Stimulated activated CD8-positive, alpha-beta memory T cell treated with anti-CD3 and anti-CD28 coated beads, Interleukin-4, amount 100 ng/mL, for 4 hours (primary cell): ENCODE measurements around the gene PLA2G4F.

Experiments used
- DNase-seq, 2 donors: peaks; one replicate each; pipeline ENCODE4 v3.0.0-alpha.2; 2020; ENCODE audit warnings: low read depth in 2 of 2, low spot score in 1 of 2

Gene PLA2G4F

DNA sequence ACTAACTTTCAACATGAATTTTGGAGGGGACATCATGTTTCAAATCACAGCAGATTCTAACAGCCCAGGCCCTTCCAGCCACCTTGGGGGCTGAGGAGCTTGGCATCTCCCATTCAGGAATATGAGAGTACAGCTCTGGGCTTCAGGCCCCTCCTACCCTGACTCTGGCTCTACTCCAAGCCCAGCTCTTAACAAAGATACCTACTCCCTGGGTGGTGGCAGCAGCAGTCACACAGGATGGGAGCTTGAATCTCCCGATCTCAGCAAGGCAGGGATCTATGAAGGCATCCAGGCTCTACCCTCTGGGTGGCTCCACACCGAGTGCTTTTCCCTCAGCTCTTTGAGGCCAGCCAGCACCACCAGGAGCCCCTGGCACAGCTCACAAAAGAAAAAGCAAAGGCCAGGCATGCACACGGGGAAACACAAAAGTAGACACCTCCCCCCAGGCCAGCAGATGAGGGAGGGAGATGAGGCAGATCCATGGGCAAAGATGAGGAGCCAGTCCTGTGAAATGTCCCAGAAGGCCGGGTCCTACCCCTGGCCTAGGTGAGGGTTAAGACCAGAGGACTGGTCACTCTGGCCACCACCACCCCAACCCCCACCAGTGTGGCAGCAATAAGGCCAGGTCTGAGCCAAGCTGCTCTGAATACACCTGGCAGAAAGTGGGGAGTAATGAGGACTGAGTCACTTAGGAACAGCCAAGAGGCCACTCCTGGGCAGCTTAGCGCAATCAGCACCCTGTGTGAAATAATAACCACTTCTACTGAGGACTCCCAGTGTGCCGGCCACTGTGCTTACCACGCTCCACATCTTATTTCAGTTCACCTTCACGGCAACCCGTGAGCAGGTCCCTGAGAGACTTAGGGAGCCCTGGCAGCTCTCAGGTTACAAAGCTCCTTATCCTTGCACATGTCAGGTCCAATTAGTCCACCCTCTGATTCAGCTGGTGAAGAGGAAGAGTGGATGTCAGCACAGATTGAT lies 24.3 kb downstream of the PLA2G4F start:
- DNase-seq: no peak

DNA sequence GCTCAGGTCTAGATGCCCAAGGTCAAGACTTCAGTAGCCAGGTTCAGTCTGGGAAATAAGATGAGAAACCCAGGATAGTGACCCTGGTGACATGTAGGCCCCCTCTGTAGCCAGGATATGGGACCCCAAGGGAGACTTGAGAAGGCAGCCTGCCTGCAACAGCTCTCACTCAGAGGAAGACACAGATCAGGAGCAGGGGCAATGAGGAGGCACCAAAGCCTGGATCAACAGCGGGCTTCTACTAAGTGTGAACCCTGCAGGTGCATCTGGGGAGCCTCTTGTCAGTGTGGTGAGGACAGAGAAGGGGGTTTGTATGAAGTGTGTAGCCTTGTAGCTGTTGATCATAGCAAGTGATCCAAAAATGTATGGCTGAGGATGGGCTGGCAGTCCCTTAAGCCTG lies 25.4 kb downstream of the PLA2G4F start:
- no peak for DNase-seq

DNA sequence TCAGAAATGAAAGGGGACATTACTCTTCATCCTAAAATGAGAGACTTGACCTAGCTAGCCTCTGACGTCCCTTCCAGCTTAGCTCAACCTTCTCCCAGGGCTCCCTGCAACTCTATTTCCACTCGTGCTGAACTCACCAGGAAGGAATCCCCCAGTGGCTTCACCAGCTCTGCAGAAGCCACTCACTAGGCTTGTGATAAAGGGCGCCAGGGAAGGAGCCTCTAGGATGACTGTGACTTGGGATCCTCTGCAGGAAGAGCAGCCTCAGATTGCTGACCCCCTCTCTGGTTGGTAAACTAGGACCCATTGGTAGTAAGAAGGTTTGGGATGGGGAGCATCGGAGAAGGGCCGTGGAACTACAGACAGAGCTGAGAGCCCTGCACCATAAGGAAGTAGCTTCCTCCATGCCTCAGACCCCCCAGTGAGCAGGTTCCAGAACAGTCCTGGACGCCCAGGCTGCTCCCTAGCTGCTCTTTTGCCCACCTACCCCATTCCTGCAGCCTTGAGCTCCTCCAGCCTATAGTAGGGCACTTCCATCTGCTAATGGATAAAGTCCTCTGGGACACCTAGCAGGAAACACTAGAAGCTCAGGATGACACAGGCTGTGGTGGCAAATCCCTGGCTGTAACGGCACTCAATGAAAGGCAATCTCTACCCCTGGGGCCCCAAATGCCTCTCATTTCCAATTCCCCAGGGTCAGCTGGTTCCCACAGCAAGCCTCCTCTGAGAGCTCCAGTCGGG lies 26.0 kb downstream of the PLA2G4F start:
- DNase-seq: no peak

DNA sequence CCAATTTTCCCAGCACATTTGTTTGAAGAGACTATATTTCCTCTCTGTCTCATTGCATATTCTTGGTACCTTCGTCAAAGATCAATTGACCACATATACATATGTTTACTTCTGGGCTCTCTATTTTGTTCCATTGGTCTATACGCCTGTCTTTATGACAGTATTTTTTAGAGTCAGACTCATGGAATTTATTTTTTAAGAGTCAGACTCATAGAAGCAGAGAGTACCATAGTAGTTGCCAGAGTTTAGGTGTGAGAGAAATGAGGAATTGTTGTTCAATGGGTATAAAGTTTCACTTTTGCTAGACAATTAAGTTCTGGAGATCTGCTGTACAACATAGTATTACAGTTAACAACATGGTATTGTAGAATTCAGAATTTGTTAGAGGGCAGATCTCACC lies 27.1 kb downstream of the PLA2G4F start:
- no peak for DNase-seq

DNA sequence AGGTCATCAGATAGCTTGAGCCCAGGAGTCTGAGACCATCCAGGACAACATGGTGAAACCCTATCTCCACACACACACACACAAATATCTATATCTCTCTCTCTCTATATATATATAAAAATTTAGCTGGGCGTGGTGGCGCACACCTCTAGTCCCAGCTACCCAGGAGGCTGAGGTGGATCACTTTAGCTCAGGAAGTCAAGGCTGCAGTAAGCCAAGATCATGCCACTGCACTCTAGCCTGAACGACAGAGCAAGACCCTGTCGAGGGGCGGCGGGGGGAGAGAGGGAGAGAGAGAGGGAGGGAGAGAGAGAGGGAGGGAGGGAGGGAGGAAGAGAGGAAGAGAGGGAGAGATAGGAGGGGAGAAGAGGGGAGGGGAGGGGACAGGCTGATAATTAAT lies 28.0 kb downstream of the PLA2G4F start:
- DNase-seq: no peak

DNA sequence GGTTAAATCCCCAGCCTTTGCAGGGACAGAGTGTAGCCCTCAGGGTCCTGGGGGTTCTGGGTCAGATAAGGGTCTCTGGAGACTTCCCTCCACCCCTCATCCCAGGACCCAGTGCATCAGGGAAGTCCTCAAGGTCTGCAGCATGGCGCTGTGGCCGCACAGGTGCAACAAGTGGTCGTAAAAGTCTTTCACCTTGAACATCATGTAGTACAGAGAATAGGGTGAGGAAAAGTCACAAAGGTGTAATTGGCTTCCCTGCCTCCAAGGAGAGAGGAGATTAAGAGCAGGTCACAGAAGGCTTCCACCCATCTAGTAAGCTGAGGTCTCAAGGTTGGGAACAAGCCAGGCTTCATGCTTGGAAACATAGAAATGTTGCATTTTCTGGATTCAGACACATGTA lies 32.9 kb downstream of the PLA2G4F start:
- DNase-seq: no peak

DNA sequence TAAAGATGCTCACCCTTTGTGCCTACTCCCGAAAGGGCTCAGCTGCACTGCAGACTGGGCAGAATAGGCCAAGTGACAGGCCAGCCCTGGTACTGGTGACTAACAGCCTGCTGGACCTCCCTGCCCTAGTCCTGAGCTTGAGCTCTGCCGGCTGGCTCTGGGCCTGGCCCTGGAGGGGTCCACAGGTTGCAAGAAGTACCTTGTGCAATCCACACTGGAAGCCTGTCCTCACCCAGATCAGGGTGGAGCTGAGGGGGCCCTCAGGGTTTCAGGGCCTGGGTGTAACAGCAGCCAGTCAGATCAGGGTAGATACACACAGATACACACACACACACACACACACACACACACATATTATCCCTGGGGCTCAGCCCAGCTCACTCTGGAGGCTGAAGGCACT lies 34.8 kb downstream of the PLA2G4F start:
- DNase-seq: no peak

DNA sequence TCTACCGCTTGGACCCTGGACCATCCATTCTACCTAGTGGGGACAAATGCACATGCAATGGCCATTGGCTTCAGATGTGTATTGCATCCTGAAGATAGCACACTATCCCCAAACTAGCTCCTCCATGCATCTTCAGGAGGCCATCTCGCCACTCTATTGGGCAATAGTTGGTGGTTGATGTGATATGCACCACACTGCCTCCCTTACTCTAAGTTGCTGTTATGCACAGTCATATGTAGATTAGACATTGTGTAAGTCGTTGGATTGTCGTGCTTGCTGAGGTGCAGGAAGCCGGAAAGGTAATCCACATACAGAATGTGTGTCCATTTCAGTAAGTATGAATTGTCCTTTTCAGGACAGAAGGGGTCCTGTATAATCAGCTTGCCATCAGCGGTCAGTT lies 35.4 kb downstream of the PLA2G4F start:
- DNase-seq: no peak

DNA sequence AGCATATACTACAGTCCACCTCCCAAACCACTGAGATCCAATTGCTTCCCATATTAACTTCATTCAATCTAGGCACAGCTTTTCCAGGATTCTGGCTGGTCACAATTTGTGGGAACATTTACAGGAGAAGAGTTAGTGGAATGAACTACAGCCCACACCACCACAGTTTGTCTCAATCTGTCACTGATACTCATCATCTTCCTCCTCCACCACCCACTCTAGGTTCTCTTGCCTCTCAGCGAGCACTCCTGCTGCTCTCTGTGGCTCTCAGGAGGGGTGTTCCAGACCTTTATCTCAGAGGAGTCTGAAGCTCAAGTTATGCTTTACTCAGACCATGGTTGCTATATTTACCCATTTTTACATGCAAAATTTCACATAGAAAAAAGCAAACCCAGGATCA lies 36.2 kb downstream of the PLA2G4F start:
- DNase-seq: no peak

DNA sequence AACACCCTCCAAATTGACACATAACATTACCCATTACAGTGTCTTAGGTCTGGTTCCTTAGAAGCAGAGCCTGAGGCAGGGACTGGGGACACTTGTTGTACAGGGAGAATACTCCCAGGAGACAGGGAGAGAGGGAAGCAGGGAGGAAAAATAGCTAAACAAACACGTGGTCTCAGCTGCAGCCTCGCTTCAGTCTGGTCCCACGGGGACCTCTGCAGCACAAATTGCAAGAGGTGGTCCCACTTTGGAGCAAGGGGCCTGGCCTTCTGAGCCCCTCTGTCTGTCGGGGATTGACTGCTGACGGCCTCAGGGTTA lies 37.0 kb downstream of the PLA2G4F start:
- no peak for DNase-seq

DNA sequence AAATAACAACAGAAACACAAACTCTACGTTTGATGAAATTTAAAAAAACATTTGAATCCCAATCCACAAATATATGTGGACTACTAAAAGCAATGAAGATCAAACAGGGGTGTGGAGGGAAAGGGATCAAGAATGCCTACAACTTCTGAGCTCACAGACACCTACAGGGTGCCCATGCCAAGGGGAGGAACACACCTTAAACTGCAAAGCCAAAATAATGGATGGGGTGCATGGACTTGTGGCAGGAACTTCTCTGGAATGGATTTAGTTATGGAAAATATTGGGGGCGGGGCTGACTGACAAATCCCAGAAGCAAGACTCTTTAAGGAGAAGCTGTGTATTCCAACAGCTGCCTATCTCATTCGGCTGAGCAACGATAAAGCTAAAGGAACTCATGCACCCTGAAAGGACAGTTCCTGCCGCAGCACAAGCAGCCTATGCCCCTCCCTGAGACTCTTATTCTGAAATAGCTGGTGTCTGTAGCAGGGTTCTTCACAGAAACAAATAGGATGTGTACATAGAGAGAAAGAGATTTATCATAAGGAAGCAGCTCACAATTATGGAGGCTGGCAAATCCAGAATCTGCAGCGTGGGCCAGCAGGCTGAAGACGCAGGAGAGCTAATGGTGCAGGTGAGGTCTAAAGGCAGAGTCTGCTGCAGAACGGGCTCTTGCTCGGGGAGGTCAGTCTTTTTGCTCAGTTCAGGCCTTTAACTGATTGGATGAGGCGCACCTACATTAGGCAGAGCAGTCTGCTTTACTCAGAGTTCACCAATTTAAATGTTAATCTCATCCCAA lies 37.6 kb downstream of the PLA2G4F start:
- no peak for DNase-seq

DNA sequence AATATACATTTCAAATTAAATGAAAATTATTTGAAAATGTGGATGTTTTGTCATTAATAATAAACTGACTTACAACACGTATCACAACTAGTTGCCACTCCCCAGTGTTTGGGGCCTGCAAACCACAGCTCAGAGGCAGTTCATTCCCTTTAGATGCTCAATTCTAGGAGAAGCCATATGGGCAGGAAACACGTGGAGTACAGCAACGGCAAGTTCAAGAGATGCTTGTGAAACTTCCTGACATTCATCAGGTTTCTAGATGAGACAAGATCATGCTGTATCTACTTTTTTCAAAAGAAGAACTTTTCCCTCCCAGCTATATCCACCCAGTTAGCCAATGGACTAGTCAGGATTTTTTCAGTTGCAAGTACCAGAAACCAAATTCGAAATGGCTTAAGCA lies 44.5 kb downstream of the PLA2G4F start:
- DNase-seq: no peak

DNA sequence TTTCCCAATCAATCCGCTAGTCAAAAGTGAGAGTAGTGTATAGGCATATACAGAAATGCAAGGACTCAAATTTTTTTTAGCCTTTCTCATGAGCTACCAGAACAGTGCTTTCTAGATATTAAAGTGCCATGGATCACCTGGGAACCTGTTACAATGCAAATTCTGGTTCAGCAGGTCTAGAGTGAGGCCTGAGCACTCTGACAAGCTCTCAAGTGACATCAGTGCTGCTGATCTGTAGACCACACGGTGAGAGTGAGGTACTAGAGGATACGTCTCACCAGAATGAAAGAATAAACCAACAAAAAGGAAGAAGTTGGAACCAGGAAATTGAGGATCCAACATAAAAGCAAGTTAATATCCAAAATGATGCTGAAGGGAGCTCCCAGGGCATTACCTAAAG lies 46.1 kb downstream of the PLA2G4F start:
- no peak for DNase-seq

DNA sequence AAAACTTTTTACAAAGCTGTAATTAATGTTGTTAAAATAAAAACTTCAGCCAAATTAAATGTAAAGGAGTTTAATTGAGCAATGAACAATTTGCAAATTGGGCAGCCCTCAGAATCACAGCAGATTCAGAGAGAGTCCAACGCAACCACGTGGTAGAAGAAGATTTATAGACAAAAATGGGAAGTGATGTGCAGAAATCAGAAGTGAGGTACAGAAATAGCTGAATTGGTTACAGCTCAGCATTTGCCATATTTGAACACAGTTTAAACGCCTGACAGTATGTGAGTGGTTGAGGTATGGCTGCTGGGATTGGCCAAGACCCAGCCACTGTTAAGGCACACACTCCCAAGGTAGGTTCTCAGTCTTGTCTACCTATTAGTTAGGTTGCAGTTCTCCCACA lies 47.6 kb downstream of the PLA2G4F start:
- DNase-seq: no peak

DNA sequence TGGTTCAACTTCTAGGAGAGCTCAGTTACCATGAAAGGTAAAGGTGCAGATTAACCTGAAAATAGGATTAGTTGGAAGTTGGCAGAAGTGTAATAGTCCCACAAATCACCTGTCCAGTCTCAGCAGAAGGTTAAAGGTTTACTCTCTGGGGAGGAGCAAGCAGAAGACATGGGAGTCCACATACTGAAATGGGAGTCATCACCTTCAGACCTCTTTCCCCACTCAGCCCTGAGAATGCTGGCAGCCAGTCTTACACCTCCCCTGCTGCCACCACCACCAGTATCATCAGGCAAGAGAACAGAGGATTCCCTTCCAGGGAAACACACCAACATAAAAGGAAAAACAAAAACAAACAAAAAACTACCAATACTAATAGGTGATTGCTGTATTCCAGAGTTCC lies 48.2 kb downstream of the PLA2G4F start:
- DNase-seq: no peak

DNA sequence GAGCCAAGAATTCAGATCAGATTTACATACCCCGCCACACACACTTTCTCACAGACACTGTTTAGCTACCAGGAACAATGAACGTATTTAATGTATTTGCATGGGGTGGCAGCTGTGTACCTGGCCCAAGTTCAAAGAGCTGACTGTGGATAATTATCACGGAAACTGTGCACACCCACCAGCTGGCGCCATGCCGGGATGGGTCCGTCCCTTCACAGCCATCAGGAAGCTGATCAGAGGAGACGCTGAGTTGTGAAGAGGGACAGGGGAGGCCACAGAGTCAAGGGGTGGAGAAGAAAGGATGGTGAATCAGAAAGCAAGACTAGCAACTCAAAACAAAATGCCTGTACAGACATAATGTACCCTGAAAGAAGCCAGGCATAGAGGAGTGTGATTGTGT lies 49.0 kb downstream of the PLA2G4F start:
- no peak for DNase-seq

DNA sequence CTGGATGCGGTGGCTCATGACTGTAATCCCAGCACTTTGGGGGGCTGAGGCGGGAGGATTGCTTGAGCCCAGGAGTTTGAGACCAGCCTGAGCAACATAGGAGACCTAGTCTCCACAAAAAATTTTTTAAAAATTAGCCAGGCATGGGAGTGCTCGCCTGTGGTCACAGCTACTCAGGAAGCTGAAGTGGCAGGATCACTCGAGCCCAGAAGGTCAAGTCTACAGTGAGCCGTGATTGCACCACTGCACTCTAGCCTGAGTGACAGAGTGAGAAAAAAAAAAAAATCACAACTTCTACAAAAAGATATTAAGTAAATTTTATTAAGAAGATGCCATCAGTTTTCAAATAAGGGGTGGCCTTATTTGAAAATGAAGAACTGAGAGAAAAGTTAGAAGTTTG lies 50.1 kb downstream of the PLA2G4F start:
- no peak for DNase-seq

DNA sequence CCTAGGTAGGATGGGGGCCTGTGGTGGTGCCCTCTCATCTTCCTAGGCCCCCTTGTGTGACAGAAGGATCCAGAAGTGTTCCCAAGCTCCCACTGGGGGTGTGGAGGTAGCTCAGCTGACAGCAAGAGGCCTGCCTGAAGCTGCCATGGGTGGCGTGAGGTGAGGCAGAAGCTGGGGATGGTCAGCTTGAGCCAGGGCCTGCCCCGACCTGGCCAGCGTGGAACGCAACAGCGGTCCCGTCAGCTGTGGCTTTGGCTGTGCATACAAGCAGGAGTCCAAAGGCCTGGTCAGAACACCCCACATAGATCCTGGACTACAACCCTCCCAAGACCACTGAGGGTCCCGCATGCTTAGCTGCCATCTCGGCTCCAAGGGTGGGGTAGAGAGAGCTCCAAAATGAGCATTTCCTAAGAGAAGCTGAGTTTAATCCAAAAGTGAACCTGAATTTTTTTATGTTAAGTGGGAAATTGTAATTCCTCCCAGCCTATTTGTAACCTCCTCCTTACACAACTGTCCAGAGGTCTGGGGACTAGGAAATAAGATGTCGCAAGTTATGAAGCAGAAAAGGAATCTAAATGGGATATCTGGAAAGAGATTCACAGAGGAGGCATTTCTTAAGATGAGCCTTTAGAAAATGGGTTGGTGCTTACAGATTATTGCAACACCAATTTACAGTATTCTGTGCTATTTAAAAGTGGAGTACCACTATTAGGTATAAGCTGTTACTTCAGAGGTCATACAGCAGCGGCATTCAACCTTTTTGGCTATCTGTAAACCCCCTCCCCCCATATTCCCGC lies 52.1 kb downstream of the PLA2G4F start:
- DNase-seq: no peak

DNA sequence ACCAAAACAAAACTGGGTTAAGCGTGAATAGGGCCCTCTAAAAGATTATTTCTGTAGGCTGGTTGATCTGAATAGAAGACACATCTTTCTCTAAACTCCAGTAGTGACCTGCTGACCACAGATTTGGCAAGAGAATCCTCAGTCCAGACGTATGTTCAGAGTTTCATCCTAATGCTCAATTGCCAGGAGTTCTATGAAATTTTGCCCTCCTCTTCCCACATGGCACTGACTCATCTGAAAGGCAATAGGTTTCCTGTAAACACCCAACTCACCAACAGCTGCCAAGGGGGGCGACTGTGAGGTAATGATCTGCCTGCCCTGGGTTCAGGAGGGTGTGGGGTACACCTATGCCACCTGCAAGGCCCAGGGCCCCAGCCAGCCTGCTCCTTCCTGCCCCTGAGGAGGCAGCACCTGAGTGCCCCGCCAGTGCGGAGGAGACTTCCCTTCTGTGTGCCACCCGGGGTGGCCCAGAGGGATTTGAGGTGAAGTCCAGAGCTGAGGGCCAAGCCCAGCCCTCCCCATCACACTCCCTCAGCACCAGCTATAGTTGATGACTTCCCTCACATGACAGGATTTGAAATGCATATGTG lies 53.7 kb downstream of the PLA2G4F start:
- DNase-seq: no peak

DNA sequence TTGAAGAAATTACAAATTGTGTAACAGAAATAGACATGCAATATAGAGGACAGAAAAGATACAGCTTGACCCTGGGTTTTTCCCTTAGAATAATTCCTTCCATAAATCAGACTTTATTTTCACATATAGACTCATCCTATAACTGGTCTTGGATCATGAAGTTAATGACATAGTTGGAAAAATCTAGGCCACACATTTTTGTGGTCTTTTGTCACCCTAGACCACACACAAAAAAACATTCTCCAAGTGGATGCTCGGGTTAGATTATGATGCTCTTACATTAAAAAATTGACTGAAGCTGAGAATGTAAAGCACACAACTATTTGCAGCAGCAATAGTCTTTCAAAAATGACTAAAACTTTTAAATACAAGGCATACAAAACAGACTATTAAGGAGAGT lies 54.6 kb downstream of the PLA2G4F start:
- no peak for DNase-seq
